ENCODE data around the gene CADM2.

CADM2 gene

DNA sequence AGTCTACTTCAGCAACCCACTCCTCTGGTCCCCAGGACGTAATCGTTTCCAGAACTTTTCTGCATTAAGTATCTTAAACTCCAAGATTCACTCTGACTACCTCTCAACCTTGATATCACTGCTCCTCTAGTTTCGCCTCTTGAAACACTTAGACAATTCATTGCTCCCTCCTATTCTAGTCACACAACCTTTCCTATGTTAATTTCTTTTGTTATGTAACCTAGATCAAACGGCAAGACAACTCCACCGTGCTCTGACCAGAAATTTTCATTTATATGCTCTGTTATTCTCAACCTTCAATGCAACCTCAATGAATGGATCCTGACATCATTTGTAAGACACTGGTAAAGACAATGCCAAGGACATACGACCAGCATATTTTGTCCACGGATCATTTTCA, 71.3 kb downstream of the CADM2 start:
- no peaks in the 10 kb centered on the region for H3K4me1 ChIP-seq (ENCODE audit: low read depth, poor library complexity, severe bottlenecking)
- no peaks in the 10 kb centered on the region for H4K20me1 ChIP-seq (ENCODE audit: insufficient read depth)
- no peak overlapping the region for H3K4me3 ChIP-seq (IDR thresholded peaks at IDR 0.05; ENCODE audit: insufficient read depth, low read depth, low read length)
- H3K4me2 ChIP-seq, result no peak overlapping the region
- TF ChIP-seq, protein P1, sequence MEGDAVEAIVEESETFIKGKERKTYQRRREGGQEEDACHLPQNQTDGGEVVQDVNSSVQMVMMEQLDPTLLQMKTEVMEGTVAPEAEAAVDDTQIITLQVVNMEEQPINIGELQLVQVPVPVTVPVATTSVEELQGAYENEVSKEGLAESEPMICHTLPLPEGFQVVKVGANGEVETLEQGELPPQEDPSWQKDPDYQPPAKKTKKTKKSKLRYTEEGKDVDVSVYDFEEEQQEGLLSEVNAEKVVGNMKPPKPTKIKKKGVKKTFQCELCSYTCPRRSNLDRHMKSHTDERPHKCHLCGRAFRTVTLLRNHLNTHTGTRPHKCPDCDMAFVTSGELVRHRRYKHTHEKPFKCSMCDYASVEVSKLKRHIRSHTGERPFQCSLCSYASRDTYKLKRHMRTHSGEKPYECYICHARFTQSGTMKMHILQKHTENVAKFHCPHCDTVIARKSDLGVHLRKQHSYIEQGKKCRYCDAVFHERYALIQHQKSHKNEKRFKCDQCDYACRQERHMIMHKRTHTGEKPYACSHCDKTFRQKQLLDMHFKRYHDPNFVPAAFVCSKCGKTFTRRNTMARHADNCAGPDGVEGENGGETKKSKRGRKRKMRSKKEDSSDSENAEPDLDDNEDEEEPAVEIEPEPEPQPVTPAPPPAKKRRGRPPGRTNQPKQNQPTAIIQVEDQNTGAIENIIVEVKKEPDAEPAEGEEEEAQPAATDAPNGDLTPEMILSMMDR (conservative IDR thresholded peaks at IDR 0.05; ENCODE audit: low read depth, low read length), result no peak
- H3K27ac ChIP-seq, result no peak overlapping the region
- no peaks in the 10 kb centered on the region for H3K27me3 ChIP-seq (ENCODE audit: insufficient read depth, low read depth)
- H3K9ac ChIP-seq, result no peak overlapping the region
- no peaks in the 10 kb centered on the region for H3K79me2 ChIP-seq (ENCODE audit: insufficient read depth, low read depth)
- H2AFZ ChIP-seq (ENCODE audit: low read depth), result no peak overlapping the region
- no peaks in the 10 kb centered on the region for H3K36me3 ChIP-seq (ENCODE audit: insufficient read depth)

DNA sequence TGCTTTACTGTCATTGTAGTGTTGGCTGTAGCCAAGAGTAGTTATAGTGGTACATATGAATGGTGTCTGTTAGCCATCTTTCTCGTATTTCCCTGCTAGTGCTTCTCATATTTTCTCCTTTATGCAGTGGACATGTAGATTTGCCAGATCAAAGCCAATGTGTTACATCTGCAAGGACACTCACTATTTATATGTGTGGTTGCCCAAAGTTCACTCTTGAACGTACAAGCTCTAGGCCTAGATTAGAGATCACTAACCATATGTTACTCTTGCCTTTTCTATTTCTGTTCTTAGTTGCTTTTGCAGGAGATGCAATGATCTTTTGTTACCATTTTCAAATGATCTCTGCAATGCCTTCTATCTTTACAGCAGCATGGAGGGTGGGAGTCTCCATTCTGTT, 78.4 kb downstream of the CADM2 start:
- no peak overlapping the region for H3K4me2 ChIP-seq
- TF ChIP-seq, protein P1 (conservative IDR thresholded peaks at IDR 0.05; ENCODE audit: low read depth, low read length), result no peak
- H3K27ac ChIP-seq, result no peak overlapping the region
- no peak overlapping the region for H3K4me3 ChIP-seq (IDR thresholded peaks at IDR 0.05; ENCODE audit: insufficient read depth, low read depth, low read length)
- no peaks in the 10 kb centered on the region for H4K20me1 ChIP-seq (ENCODE audit: insufficient read depth)
- no peaks in the 10 kb centered on the region for H3K4me1 ChIP-seq (ENCODE audit: low read depth, poor library complexity, severe bottlenecking)
- no peaks in the 10 kb centered on the region for H3K27me3 ChIP-seq (ENCODE audit: insufficient read depth, low read depth)
- H3K9ac ChIP-seq, result no peak overlapping the region
- H2AFZ ChIP-seq (ENCODE audit: low read depth), result no peak overlapping the region
- H3K79me2 ChIP-seq (ENCODE audit: insufficient read depth, low read depth), result no peaks in the 10 kb centered on the region
- H3K36me3 ChIP-seq (ENCODE audit: insufficient read depth), result no peaks in the 10 kb centered on the region

DNA sequence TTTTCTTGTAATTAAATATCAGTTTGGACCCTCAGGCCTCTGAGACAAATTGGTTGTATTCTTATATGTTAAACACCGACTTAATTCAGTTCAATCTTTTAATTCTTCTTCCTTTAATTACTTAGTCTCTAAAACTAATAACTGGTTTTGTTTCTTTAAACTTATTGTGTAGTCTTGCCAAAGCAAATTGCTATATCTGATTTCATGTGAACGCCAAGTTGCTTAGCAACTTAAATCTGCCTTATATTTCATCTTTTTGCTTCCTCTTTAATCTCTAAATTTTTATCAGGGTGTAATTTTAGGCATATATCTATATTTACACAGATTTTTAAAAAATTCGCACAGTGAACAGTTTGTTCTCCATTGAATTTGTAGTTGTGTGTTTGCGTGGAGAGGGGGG, 82.2 kb downstream of the CADM2 start:
- no peaks in the 10 kb centered on the region for H3K4me1 ChIP-seq (ENCODE audit: low read depth, poor library complexity, severe bottlenecking)
- no peaks in the 10 kb centered on the region for H3K36me3 ChIP-seq (ENCODE audit: insufficient read depth)
- no peaks in the 10 kb centered on the region for H3K27me3 ChIP-seq (ENCODE audit: insufficient read depth, low read depth)
- no peak overlapping the region for H3K4me3 ChIP-seq (IDR thresholded peaks at IDR 0.05; ENCODE audit: insufficient read depth, low read depth, low read length)
- TF ChIP-seq, protein P1 (conservative IDR thresholded peaks at IDR 0.05; ENCODE audit: low read depth, low read length), result no peak
- no peaks in the 10 kb centered on the region for H3K79me2 ChIP-seq (ENCODE audit: insufficient read depth, low read depth)
- no peaks in the 10 kb centered on the region for H4K20me1 ChIP-seq (ENCODE audit: insufficient read depth)
- H3K9ac ChIP-seq, result no peak overlapping the region
- no peak overlapping the region for H2AFZ ChIP-seq (ENCODE audit: low read depth)
- H3K27ac ChIP-seq, result no peak overlapping the region
- H3K4me2 ChIP-seq, result no peak overlapping the region

DNA sequence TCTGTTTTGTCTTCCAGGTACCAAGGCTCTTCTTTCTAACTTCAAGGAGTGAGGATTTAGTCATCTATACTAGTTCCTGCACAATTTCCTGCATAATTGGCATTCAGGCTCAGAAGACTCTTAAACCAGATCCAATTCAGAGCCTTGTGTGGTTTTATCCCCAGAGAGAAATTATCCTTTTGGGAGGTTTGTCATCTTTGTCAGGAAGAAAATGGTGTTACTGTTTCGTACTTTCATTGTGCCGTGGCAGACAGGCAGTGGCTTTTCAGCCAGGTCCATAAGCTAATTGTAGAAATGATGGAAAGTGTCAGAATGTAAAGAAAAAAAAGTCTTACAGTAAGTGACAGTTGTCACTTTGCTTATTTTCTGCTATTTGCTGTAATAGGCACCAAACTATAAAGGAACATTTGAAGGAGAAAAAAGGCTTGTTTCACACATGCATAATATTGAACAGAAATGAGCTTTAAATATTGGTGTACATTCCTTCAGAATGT, 82.8 kb downstream of the CADM2 start:
- H3K27me3 ChIP-seq (ENCODE audit: insufficient read depth, low read depth), result no peaks in the 10 kb centered on the region
- H3K4me3 ChIP-seq (IDR thresholded peaks at IDR 0.05; ENCODE audit: insufficient read depth, low read depth, low read length), result no peak overlapping the region
- no peaks in the 10 kb centered on the region for H3K4me1 ChIP-seq (ENCODE audit: low read depth, poor library complexity, severe bottlenecking)
- H3K79me2 ChIP-seq (ENCODE audit: insufficient read depth, low read depth), result no peaks in the 10 kb centered on the region
- no peak overlapping the region for H3K4me2 ChIP-seq
- H4K20me1 ChIP-seq (ENCODE audit: insufficient read depth), result no peaks in the 10 kb centered on the region
- H3K27ac ChIP-seq, result no peak overlapping the region
- no peak overlapping the region for H3K9ac ChIP-seq
- no peaks in the 10 kb centered on the region for H3K36me3 ChIP-seq (ENCODE audit: insufficient read depth)
- no peak overlapping the region for H2AFZ ChIP-seq (ENCODE audit: low read depth)
- TF ChIP-seq, protein P1 (conservative IDR thresholded peaks at IDR 0.05; ENCODE audit: low read depth, low read length), result no peak

Measured in KMS-11 (cell line).